HG03442 (cell line): ENCODE data around the gene BAZ2B.

Source experiments
- ATAC-seq: cut with Tn5 transposase; IDR thresholded peaks from one replicate; pipeline ENCODE4 v1.9.1; 2021; ENCODE audit warnings: mild to moderate bottlenecking, moderate library complexity; ENCODE audit not compliant: unreplicated experiment

The BAZ2B gene

GRCh38 chr2:159270744-159271379 lies 345.5 kb downstream of the BAZ2B start:
- no peak for ATAC-seq
